NAMALWA (cell line): ENCODE measurements around the gene ITLN2.
"Not testable (repeated sequence)": the region's sequence is repeated elsewhere in the genome, so short reads cannot be mapped to it uniquely, and the experiment has no call there.

Experiments used
- DNase-seq: peaks from one replicate; pipeline ENCODE4 v3.0.0-alpha.2; 2015; ENCODE audit warnings: low spot score

Gene ITLN2

DNA sequence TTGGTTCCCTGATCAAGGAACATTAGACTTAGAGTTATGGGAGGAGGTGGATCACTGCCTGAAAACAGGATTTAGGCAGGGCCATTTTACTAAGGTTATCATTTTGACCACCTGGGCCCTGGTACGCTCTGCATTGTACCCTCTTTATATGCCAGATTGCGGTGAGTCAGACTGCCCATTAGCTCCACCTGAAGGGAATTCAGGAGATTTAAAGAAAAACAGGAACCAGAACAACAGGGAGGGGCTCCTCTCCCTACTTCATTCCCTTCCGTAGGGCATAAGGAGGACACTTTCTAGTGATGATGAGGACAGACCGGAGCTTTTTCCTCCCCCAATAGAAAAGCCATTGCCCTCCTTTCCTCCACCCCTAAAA, 49.0 kb downstream of the ITLN2 start:
- DNase-seq = no peak

GRCh38 chr1:160904783-160905616, 49.6 kb downstream of the ITLN2 start:
- no peak for DNase-seq

- DNase-seq = not testable (repeated sequence)
Observed at GRCh38 chr1:160902251-160902650, 52.4 kb downstream of the ITLN2 start.

- DNase-seq = no peak
Observed at GRCh38 chr1:160901768-160902167, 52.8 kb downstream of the ITLN2 start.

GRCh38 chr1:160900683-160901082, 53.9 kb downstream of the ITLN2 start:
- not testable (repeated sequence) for DNase-seq
